ENCODE results near the gene RND2.
"Not testable (repeated sequence)": the region's sequence is repeated elsewhere in the genome, so short reads cannot be mapped to it uniquely, and the experiment has no call there.

Gene RND2, protein sequence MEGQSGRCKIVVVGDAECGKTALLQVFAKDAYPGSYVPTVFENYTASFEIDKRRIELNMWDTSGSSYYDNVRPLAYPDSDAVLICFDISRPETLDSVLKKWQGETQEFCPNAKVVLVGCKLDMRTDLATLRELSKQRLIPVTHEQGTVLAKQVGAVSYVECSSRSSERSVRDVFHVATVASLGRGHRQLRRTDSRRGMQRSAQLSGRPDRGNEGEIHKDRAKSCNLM

DNA sequence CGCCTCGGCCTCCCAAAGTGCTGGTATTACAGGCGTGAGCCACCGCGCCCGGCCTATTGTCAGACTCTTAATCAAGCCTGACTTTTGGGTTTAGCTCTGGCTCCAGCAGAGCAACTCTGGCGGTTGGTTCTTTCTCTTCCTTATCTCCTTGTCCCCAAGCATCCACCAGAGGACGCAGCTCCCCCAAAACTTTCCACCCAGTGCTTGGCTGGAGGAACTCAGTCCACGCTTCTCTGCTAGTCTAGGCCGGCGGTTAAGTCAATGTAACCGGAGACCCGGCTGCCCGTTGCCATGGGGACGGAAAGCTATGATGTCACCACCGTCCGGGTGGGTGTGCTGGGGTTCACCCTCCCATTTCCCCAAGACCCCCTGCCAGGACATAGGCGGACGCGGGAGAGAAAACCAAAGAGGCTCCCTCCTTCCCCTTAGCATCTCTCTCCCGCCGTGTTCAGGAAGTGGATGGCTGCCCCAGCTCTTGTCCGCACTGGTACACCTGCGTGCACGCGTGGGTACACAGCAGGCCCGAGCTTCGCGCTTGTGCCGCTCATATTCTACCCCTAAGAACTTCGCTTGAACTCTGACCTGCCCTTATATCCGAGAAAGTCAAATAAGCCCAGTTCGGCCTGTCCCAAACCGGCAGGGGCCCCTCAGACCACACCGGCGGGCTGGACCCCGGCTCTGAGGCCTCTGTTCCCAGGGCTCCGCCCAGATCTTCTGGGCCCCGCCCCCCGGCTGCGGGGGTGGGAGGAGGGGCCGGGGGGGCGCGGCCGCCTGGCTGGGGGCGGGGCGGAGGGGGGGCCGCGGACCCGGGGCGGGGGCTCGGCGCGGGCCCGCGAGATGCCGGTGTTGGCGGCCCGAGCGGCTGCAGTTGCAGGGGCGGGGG lies at the start of gene RND2:
RND2 (plus strand) TSS at position 825 of the 883 bp plus-strand sequence. CDS start 117 bp downstream, outside the sequence.
- DNase-seq (ENCODE audit: low spot score): peak; percentile 74

DNA sequence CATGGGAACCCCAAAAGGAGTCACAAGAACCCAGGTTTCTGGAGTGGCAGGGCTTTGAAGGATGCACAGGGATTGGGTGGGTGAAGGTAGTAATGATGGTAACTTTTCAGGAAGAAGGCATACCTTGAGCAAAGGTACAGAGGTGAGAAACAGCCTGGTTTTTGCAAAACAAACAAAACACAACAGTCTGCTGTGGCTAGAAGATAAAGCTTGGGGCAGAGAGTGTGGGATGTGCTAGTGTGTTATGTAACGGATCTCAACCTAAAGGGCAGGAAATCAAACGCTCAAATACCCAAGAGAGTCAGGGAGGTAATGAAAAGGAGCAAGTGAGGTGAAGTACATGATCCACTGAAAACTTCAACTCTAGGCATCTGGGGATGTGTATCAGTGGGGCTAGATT lies 49.8 kb upstream of the RND2 start:
- DNase-seq (ENCODE audit: low spot score): no peak

DNA sequence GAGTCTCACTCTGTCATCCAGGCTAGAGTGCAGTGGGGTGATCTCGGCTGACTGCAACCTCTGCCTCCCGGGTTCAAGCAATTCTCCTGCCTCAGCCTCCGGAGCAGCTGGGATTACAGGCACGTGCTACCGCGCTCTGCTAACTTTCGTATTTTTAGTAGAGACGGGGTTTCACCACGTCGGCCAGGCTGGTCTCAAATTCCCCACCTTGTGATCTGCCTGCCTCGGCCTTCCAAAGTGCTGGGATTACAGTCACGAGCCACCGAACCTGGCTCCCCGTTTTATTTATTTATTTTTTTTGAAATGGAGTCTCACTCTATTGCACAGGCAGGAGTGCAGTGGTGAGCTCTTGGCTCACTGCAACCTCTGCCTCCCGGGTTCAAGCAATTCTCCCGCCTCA lies 49.3 kb upstream of the RND2 start:
- DNase-seq (ENCODE audit: low spot score): not testable (repeated sequence)

DNA sequence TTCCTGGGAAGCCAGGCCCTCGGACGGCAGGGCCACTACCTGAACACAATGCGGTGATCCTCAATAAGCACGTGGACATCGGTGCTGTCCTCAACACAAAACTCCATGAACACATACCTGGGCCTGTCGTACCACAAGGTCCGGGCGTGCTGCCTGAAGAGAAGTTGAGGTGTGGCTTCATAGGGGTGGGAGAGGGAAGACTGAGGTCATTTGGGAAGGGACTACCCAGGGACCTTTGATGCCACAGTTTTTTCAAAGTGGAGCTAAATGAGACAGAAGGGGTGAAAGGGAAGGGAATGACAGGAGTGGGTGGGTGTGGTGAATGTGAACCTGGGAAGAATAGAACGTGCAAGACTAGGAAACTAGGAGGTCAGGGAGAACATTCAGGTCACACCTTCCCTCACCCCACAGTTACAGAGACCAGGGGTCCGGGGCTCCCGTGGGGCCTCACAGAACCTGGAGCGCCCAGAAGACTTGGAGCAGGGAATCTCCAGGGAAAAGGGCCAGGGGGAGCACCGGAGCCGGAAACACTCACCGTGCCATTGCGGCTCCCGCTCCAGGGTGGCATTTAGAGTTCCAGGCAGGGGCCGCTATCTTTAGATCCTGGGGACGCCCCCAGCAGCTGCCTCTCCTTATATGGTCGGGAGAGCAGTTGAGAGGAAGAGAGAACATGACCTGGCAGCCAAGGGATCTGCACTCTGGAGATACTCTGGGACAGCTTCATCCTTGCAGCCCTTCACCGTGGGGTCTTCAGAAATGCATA lies 45.3 kb upstream of the RND2 start, which contains the start of gene PTGES3L:
PTGES3L (minus strand) TSS at position 570 of the 763 bp plus-strand sequence; CDS start at position 543, 27 bp downstream.
- no peak for DNase-seq (ENCODE audit: low spot score)

GRCh38 chr17:42980274-42980765 lies 44.7 kb upstream of the RND2 start, which contains the start of gene RUNDC1:
TSS of gene RUNDC1 (plus strand) at chr17:42980565. CDS start at chr17:42980577, 12 bp downstream.
- DNase-seq (ENCODE audit: low spot score): peak; percentile 89

DNA sequence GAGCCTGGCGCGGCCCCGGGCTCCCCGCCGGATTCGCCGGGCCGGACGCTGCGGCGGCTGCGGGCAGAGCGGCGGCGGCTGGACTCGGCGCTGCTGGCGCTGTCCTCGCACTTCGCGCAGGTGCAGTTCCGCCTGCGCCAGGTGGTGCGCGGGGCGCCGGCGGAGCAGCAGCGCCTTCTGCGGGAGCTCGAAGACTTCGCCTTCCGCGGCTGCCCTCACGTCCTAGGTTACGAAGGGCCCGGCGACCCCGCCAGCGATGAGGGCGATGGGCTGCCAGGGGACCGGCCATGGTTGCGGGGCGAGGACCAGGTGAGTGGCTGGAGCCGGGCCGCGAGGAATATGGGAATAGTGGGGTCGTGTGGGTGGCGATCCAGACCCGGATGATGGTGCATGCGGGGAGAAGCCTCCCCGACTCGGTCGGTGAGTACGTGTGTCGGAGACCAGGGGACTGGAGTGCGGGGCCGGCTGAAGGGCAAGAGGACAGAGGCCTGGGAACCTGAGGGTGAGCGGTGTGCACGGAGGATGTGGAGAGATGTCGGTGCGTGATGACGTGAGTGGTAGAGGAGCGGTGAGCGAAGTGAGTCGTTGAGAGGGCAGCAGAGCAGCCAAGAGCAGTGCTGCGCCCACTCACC lies 44.1 kb upstream of the RND2 start:
- DNase-seq (ENCODE audit: low spot score): peak; percentile 26

DNA sequence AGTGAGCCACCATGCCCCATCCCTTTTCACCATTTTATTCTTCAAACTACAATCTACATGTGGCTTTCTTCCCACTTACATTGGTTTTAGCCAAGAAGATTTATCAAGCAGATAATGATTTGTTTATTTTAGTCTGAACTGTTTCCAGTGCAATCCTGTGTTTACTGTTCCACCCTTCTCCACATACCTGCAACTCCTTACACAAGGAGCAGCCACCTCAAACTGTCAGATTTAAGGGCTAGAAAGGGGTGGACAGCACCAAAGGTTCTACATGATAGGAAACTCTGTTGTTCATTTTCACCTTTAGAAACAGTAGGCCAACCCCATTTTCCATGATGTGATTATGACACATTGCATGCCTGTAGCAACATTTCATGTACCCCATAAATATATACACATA lies 42.8 kb upstream of the RND2 start:
- DNase-seq (ENCODE audit: low spot score): no peak

DNA sequence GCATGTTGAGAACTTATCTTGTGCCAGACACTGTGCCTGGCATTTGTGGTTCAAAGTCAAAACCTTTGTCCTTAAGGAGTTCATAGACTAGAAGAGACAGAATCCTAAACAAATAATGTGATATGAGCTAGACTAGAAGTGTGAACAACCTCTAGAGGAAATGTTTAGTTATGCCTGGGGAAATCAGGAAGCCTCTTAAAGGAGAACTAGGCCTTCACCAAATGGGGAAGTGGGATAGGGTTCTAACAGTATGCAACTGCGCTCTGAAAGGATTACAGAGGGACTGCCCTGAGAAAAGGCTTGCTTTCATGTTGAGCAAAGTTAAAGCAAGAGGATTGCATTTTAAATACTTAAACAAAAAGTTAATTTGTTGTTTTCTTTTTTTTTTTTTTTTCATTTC lies 39.8 kb upstream of the RND2 start:
- DNase-seq (ENCODE audit: low spot score): no peak

- no peak for DNase-seq (ENCODE audit: low spot score)
Measured at GRCh38 chr17:42989141-42989540, 35.9 kb upstream of the RND2 start.

DNA sequence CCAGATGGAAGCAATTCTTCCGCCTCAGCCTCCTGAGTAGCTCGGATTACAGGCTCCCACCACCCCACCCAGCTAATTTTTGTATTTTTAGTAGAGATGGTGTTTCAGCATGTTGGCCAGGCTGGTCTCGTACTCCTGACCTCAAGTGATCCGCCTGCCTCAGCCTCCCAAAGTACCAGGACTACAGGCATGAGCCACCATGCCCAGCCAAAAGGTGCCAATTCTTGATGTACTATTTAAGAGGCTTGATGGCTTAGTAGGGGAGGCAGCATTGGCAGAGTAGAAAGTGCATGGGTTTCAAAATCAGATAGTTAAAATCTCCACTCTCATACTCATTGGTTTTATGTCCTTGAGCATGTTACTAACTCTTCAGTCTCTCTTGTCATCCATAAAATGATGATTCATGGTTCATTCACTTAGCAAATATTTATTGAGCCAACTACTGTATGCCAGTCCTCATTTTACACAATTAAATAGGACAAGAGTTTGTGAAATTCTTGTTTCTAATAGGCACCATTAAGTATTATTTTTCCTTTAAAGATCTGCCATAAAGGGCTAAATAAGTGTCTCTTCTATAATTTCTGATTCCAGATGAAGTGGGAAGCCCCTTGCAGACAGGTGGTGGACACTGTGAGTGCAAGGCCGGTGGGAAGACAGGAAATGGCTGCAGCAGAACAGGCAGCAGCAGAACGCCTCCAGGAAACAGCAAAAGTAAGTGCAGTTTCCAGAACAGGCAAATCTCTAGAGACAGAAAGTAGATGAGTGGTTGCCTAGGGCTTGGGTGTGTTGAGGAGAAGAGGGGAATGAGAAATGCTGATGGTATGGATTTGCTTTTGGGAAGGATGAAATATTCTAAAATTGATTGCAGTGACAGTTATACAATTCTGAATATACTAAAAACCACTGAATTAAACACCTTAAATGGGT lies 35.0 kb upstream of the RND2 start:
- no peak for DNase-seq (ENCODE audit: low spot score)

DNA sequence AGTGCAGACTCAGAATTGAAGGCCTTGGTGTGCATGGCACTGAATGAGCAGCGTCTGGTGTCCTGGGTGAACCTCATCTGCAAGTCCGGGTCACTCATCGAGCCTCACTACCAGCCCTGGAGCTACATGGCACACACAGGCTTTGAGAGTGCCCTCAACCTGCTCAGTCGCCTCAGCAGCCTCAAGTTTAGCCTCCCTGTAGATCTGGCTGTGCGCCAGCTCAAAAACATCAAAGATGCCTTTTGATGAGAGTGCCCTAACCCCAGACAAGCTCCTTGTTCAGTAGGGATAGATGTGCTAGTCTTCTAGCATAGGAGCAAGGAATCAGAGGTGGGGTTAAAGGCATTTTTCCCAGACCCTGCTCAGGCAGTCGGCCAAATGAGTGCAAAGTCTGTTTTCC lies 33.6 kb upstream of the RND2 start:
- DNase-seq (ENCODE audit: low spot score): no peak

GRCh38 chr17:42992872-42993271 lies 32.2 kb upstream of the RND2 start:
- DNase-seq (ENCODE audit: low spot score): no peak

DNA sequence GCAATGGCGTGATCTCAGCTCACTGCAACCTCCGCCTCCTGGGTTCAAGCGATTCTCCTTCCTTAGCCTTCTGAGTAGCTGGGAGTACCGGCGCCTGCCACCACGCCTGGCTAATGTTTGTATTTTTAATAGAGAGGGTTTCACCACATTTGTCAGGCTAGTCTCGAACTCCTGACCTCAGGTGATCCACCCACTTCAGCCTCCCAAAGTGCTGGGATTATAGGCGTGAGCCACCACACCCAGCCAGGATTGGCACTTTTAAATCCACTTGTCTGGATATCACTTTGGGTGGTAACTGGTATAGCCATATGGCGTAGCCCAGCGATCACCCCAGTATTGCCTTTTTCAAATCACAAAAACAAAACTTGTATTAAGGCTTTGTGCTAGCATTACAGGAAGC lies 31.1 kb upstream of the RND2 start:
- DNase-seq (ENCODE audit: low spot score): not testable (repeated sequence)

GRCh38 chr17:42997390-42997983 lies 27.5 kb upstream of the RND2 start:
- DNase-seq (ENCODE audit: low spot score): no peak

GRCh38 chr17:42997984-42998938 lies 26.8 kb upstream of the RND2 start, which contains the start of gene RPL27:
TSS of gene RPL27 (plus strand) at chr17:42998419. CDS start at chr17:42998751, 332 bp downstream.
- peak; percentile 99 for DNase-seq (ENCODE audit: low spot score)

DNA sequence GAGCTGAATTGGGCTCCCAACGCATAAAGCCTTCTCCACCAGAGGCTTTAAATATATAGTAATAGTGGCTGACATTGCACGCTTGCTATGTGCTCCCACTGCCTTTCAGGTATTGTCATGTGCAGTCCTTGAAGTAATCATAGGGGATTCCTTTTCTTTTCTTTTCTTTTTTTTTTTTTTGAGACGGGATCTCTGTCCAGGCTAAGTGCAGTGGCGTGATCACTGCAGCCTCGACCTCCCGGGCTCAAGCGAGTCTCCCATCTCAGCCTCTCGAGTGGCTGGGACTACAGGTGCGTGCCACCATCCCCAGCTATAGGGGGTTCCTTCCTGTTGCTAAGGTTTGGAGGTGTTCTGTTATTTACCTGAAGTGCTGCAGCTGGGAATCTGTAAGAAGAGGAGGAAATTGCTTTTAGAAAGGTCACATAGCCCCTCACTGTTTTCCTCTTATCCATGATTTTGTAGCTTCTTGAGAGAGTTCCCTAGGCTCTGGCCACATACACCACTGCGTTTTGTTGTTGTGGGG lies 26.0 kb upstream of the RND2 start:
- no peak for DNase-seq (ENCODE audit: low spot score)

- not testable (repeated sequence) for DNase-seq (ENCODE audit: low spot score)
Measured at GRCh38 chr17:43000894-43001293, 24.1 kb upstream of the RND2 start.

GRCh38 chr17:43003542-43004172 lies 21.4 kb upstream of the RND2 start:
- no peak for DNase-seq (ENCODE audit: low spot score)

All from CD4-positive, alpha-beta T cell treated with Interleukin-6 at 100 ng/mL for 8 hours (primary cell).